HCT116 (cell line): Measurements from ENCODE around the gene PLA2G5. TPM values are rescaled to one million over a fixed set of nuclear protein-coding genes. Genes with fewer than 3 reads are reported as not detected.

ENCODE experiments used
- ATAC-seq: fragments of 200-7000 bp; cut with Tn5 transposase; 2 replicates; pipeline ENCODE4 v1.9.1; 2020; ENCODE audit warnings: mild to moderate bottlenecking, moderate library complexity
- BruUV-seq: library from RNA; stranded (reverse); fragments of 400-500 nt; replicated peaks from 2 replicates; lab custom pipeline; 2021; lab: Mats Ljungman, UMichigan
- CTCF ChIA-PET: fragments of 300-600 bp; sonication (Branson Sonifier 250); formaldehyde crosslinking; loops from one replicate; lab custom pipeline; 2021; ENCODE audit warnings: antibody characterized with exemption; lab: Charles Lee
- POLR2A ChIA-PET: fragments of 300-600, 350-600 bp; sonication (Branson Sonifier 250); formaldehyde crosslinking; loops from one replicate; lab custom pipeline; 2021; ENCODE audit warnings: antibody characterized with exemption; lab: Charles Lee
- RAD21 ChIA-PET, 2 experiments: fragments of 300-600 bp; sonication (Branson Sonifier 250); formaldehyde crosslinking; loops; one replicate each; lab custom pipeline; 2023; ENCODE audit warnings: low total read pairs in 2 of 2; ENCODE audit not compliant: uncharacterized antibody in 2 of 2, unreplicated experiment in 2 of 2, low non-redundant PET in 1 of 2; lab: Charles Lee
- DNase-seq: peaks from one replicate; pipeline ENCODE4 v3.0.0-alpha.2; 2010; ENCODE audit warnings: low read depth, low spot score
- H2AFZ ChIP-seq: fragments of 200-600 bp; shearing (Covaris generic), sonication (generic); 2 replicates; pipeline ENCODE4 v1.6.1; 2017; ENCODE audit warnings: low read depth, mixed run types, mixed read lengths, antibody characterized with exemption, low read length; ENCODE audit not compliant: poor library complexity, severe bottlenecking
- H3K27ac ChIP-seq: 2 replicates; pipeline ENCODE4 v1.5.1; 2012; ENCODE audit warnings: low read depth, low read length
- H3K27me3 ChIP-seq: fragments of 200-600 bp; sonication (generic); 2 replicates; pipeline ENCODE4 v1.6.1; 2016; ENCODE audit warnings: mixed run types, low read length, mixed read lengths; ENCODE audit not compliant: insufficient read depth
- H3K36me3 ChIP-seq, 2 experiments: fragments of 200-500 bp in 1 of 2; fragments of 200-600 bp in 1 of 2; sonication (Bioruptor generic) in 1 of 2; sonication (generic) in 1 of 2; 2 replicates each; pipeline versions ENCODE4 v1.5.1 to v1.6.1; 2014 to 2016; ENCODE audit warnings: low read length in 2 of 2, inconsistent platforms in 1 of 2, mixed read lengths in 1 of 2, mixed run types in 1 of 2; ENCODE audit not compliant: insufficient read depth in 2 of 2, control insufficient read depth in 1 of 2
- H3K4me1 ChIP-seq, 2 experiments: fragments of 200-600 bp in 1 of 2; sonication (generic) in 1 of 2; 2 replicates each; pipeline versions ENCODE4 v1.5.1 to v1.6.1; 2012 to 2017; ENCODE audit warnings: low read length in 2 of 2, inconsistent platforms in 1 of 2, mild to moderate bottlenecking in 1 of 2, mixed read lengths in 1 of 2, mixed run types in 1 of 2, moderate library complexity in 1 of 2; ENCODE audit not compliant: insufficient read depth in 2 of 2, control insufficient read depth in 1 of 2
- H3K4me2 ChIP-seq: fragments of 200-600 bp; sonication (generic); 2 replicates; pipeline ENCODE4 v1.6.1; 2017; ENCODE audit warnings: mixed run types, low read length, mixed read lengths
- H3K4me3 ChIP-seq, 2 experiments: fragments of 200-600 bp in 1 of 2; sonication (generic) in 1 of 2; replicated peaks in 1 of 2; 2 replicates each; pipeline ENCODE4 v1.5.1; 2011 to 2016; ENCODE audit warnings: low read length in 2 of 2, control low read depth in 1 of 2, low read depth in 1 of 2, mild to moderate bottlenecking in 1 of 2, mixed read lengths in 1 of 2, mixed run types in 1 of 2
- H3K79me2 ChIP-seq: fragments of 200-600 bp; sonication (generic); 2 replicates; pipeline ENCODE4 v1.6.1; 2017; ENCODE audit warnings: mild to moderate bottlenecking, mixed run types, low read length, moderate library complexity, mixed read lengths; ENCODE audit not compliant: insufficient read depth
- H3K9ac ChIP-seq: fragments of 200-600 bp; sonication (generic); 2 replicates; pipeline ENCODE4 v1.6.1; 2016; ENCODE audit warnings: low read length, mixed read lengths
- H3K9me2 ChIP-seq: fragments of 200-600 bp; sonication (generic), shearing (Covaris generic); 2 replicates; pipeline ENCODE4 v1.6.1; 2017; ENCODE audit warnings: mixed run types, mild to moderate bottlenecking, moderate library complexity; ENCODE audit not compliant: insufficient read depth
- H3K9me3 ChIP-seq, 2 experiments: fragments of 200-500 bp in 1 of 2; fragments of 200-600 bp in 1 of 2; sonication (Bioruptor generic) in 1 of 2; sonication (generic) in 1 of 2; 2 replicates each; pipeline ENCODE4 v1.6.1; 2014 to 2017; ENCODE audit warnings: low read length in 2 of 2, mixed read lengths in 2 of 2, inconsistent platforms in 1 of 2, low read depth in 1 of 2, mild to moderate bottlenecking in 1 of 2, mixed run types in 1 of 2, moderate library complexity in 1 of 2; ENCODE audit not compliant: control insufficient read depth in 1 of 2, insufficient read depth in 1 of 2
- H4K20me1 ChIP-seq: fragments of 200-600 bp; sonication (generic), shearing (Covaris generic); 2 replicates; pipeline ENCODE4 v1.6.1; 2017; ENCODE audit warnings: mixed run types, mild to moderate bottlenecking, moderate library complexity; ENCODE audit not compliant: insufficient read depth
- EGR1 ChIP-seq: IDR thresholded peaks from 2 replicates; pipeline ENCODE4 v1.6.1; 2012; ENCODE audit warnings: low read depth
- ELF1 ChIP-seq: IDR thresholded peaks from 2 replicates; pipeline ENCODE4 v1.6.1; 2012; ENCODE audit warnings: low read depth, borderline replicate concordance
- EZH2 ChIP-seq: fragments of 200-600 bp; sonication (generic); IDR thresholded peaks from 2 replicates; pipeline ENCODE4 v1.6.1; 2017; ENCODE audit warnings: antibody characterized with exemption, mixed run types
- EZH2phosphoT487 ChIP-seq: fragments of 200-600 bp; IDR thresholded peaks from 2 replicates; pipeline ENCODE4 v1.6.1; 2018; ENCODE audit warnings: antibody characterized with exemption, borderline replicate concordance
- FOSL1 ChIP-seq: IDR thresholded peaks from 2 replicates; pipeline ENCODE4 v1.6.1; 2012; ENCODE audit warnings: low read depth
- JUND ChIP-seq: IDR thresholded peaks from 2 replicates; pipeline ENCODE4 v1.6.1; 2012
- POLR2A ChIP-seq: IDR thresholded peaks from 2 replicates; pipeline ENCODE4 v1.7.0; 2011; ENCODE audit warnings: borderline replicate concordance; ENCODE audit not compliant: insufficient read depth, insufficient read length; ENCODE audit errors: extremely low read depth
- POLR2AphosphoS5 ChIP-seq: IDR thresholded peaks from 2 replicates; pipeline ENCODE4 v1.6.1; 2011; ENCODE audit warnings: mild to moderate bottlenecking, low read depth, low read length, moderate library complexity
- RAD21 ChIP-seq: IDR thresholded peaks from 2 replicates; pipeline ENCODE4 v1.6.1; 2012; ENCODE audit warnings: low read depth, mild to moderate bottlenecking
- REST ChIP-seq: IDR thresholded peaks from 2 replicates; pipeline ENCODE4 v1.6.1; 2012; ENCODE audit warnings: low read depth
- SIN3A ChIP-seq: IDR thresholded peaks from 2 replicates; pipeline ENCODE4 v1.6.1; 2012; ENCODE audit warnings: low read depth
- SRF ChIP-seq: IDR thresholded peaks from 2 replicates; pipeline ENCODE4 v1.6.1; 2012; ENCODE audit warnings: low read depth
- TCF7L2 ChIP-seq: IDR thresholded peaks from 2 replicates; pipeline ENCODE4 v1.7.0; 2011; ENCODE audit warnings: borderline replicate concordance, inconsistent platforms; ENCODE audit not compliant: insufficient read depth, insufficient read length; ENCODE audit errors: extremely low read depth
- YY1 ChIP-seq: IDR thresholded peaks from 2 replicates; pipeline ENCODE4 v1.6.1; 2011; ENCODE audit warnings: low read length, low read depth, moderate library complexity, mild to moderate bottlenecking; ENCODE audit not compliant: insufficient replicate concordance; ENCODE audit errors: extremely low read depth
- ZBTB33 ChIP-seq: IDR thresholded peaks from 2 replicates; pipeline ENCODE4 v1.6.1; 2011; ENCODE audit warnings: mild to moderate bottlenecking, low read length, moderate library complexity; ENCODE audit not compliant: insufficient replicate concordance; ENCODE audit errors: extremely low read depth
- ZFX ChIP-seq: fragments of 450-650 bp; IDR thresholded peaks from 2 replicates; pipeline ENCODE4 v1.6.1; 2017
- ZNF274 ChIP-seq: fragments of 200-500 bp; sonication (Bioruptor generic); IDR thresholded peaks from 2 replicates; pipeline ENCODE4 v1.6.1; 2014; ENCODE audit warnings: mild to moderate bottlenecking, low read depth, low read length, inconsistent platforms
- intact Hi-C: fragments of 100-400 bp; cut with micrococcal nuclease; formaldehyde crosslinking; loops from 2 replicates; pipeline ENCODE4 v1.10.0; 2022
- total RNA-seq: library from RNA; stranded (reverse); gene quantifications from one replicate; pipeline ENCODE4 v1.2.1, GENCODE V29; 2021; ENCODE audit not compliant: unreplicated experiment
- TF ChIP-seq, protein P1 (sequence below): IDR thresholded peaks from 2 replicates; pipeline ENCODE4 v1.6.1; 2012
- TF ChIP-seq, protein P2 (sequence below), 3 experiments: fragments of 200-600 bp in 1 of 3; sonication (generic) in 1 of 3; IDR thresholded peaks in 2 of 3; conservative IDR thresholded peaks in 1 of 3; 2 replicates each; pipeline ENCODE4 v1.5.1; 2012 to 2017; ENCODE audit warnings: low read depth in 2 of 3, low read length in 2 of 3, antibody characterized with exemption in 1 of 3, borderline replicate concordance in 1 of 3, control low read depth in 1 of 3, mild to moderate bottlenecking in 1 of 3, mixed read lengths in 1 of 3, mixed run types in 1 of 3, moderate library complexity in 1 of 3; ENCODE audit not compliant: insufficient read depth in 1 of 3

The PLA2G5 gene
- total RNA-seq, 1 experiment from 2014 or later = not detected

DNA sequence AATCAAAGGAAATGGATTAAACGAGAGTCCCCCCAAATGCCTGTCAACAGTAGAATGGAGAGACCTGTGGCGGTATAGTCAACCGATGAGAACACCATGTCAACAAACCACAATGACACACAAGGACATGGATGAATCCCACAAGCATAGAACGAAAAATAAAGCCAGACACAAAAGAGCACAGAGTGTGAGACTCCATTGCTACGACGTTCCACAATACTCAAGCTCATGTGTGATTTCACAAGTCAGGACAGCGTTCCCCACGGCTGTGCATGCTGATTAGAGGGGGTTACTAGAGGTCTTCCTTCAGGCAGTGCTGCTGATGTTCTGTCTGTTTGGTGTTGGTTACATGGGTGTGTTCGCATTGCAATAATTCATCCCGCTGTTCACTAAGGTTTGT, 55.1 kb downstream of the PLA2G5 start:
- H3K27ac ChIP-seq = no peak overlapping the region
- H3K36me3 ChIP-seq = no peaks in the 10 kb centered on the region
- peak overlapping the region; percentile 57 for H2AFZ ChIP-seq
- no peak for ATAC-seq
- no peaks in the 10 kb centered on the region for H3K9me2 ChIP-seq
- no TSS peak for BruUV-seq
- no peak for TF ChIP-seq TCF7L2
- no peak for TF ChIP-seq REST
- no peak for TF ChIP-seq ZBTB33
- no peak for TF ChIP-seq RAD21
- no peak for TF ChIP-seq SRF
- no peak for TF ChIP-seq EZH2
- TF ChIP-seq ELF1 = no peak
- TF ChIP-seq, protein P1, sequence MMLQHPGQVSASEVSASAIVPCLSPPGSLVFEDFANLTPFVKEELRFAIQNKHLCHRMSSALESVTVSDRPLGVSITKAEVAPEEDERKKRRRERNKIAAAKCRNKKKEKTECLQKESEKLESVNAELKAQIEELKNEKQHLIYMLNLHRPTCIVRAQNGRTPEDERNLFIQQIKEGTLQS = no peak
- no peak for TF ChIP-seq JUND
- TF ChIP-seq POLR2A = no peak
- no peak for TF ChIP-seq EZH2phosphoT487
- no peak for TF ChIP-seq POLR2AphosphoS5
- TF ChIP-seq ZNF274 = no peak
- no peak for TF ChIP-seq FOSL1
- no peak for TF ChIP-seq EGR1
- TF ChIP-seq, protein P2, sequence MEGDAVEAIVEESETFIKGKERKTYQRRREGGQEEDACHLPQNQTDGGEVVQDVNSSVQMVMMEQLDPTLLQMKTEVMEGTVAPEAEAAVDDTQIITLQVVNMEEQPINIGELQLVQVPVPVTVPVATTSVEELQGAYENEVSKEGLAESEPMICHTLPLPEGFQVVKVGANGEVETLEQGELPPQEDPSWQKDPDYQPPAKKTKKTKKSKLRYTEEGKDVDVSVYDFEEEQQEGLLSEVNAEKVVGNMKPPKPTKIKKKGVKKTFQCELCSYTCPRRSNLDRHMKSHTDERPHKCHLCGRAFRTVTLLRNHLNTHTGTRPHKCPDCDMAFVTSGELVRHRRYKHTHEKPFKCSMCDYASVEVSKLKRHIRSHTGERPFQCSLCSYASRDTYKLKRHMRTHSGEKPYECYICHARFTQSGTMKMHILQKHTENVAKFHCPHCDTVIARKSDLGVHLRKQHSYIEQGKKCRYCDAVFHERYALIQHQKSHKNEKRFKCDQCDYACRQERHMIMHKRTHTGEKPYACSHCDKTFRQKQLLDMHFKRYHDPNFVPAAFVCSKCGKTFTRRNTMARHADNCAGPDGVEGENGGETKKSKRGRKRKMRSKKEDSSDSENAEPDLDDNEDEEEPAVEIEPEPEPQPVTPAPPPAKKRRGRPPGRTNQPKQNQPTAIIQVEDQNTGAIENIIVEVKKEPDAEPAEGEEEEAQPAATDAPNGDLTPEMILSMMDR (IDR thresholded peaks at IDR 0.05 in 2 of 3, conservative IDR thresholded peaks at IDR 0.05 in 1 of 3; ENCODE audit: borderline replicate concordance in 1 of 3, insufficient read depth in 1 of 3, low read depth in 2 of 3, low read length in 2 of 3) = no peak
- no peak for TF ChIP-seq SIN3A
- no peak for TF ChIP-seq YY1
- no peak for TF ChIP-seq ZFX
- TF ChIP-seq, all 23 proteins: peak for 0
- ChIA-PET POLR2A (no interaction called here), RAD21 (no interaction called here), CTCF (interaction anchor here (0.6 to 1.4 kb wide), 2 partner anchors 22 to 23 kb away, joined by 3 read pairs; no protein-coding TSS in a partner anchor)
- intact Hi-C loops = no loop called here
- no peak overlapping the region for H3K9ac ChIP-seq
- no peaks in the 10 kb centered on the region for H3K27me3 ChIP-seq
- H3K4me2 ChIP-seq = peak overlapping the region; percentile 48; the same call in 1 of the 2 replicates
- H3K9me3 ChIP-seq = no peaks in the 10 kb centered on the region
- peaks cover 9 to 21% of the 10 kb centered on the region in 2 experiments for H3K4me1 ChIP-seq
- H3K4me3 ChIP-seq = no peak overlapping the region
- DNase-seq = no peak
- no peaks in the 10 kb centered on the region for H4K20me1 ChIP-seq
- no peaks in the 10 kb centered on the region for H3K79me2 ChIP-seq
